ENCODE measurements around the gene CAMTA1. TPM values are rescaled to one million over a fixed set of nuclear protein-coding genes. Genes with fewer than 3 reads are reported as not detected.

Gene CAMTA1
- total RNA-seq, 1 experiment from 2014 or later, result 82.2 TPM

- Histone ChIP-seq H3K4me3 (ENCODE audit: low read depth in 2 of 2, low read length in 2 of 2) (no peak overlapping the region), H3K4me1 (ENCODE audit: control insufficient read depth, insufficient read depth, low read length) (no peaks in the 10 kb centered on the region), H3K27me3 (ENCODE audit: control insufficient read depth, insufficient read depth, low read length) (no peaks in the 10 kb centered on the region), H3K9me3 (ENCODE audit: control insufficient read depth, insufficient read depth, low read depth, low read length) (no peaks in the 10 kb centered on the region), H3K27ac (ENCODE audit: low read length) (no peak overlapping the region), H3K36me3 (ENCODE audit: control insufficient read depth, insufficient read depth, low read length) (no peaks in the 10 kb centered on the region)
- TF ChIP-seq TCF7L2 (IDR thresholded peaks at IDR 0.05; ENCODE audit: low read depth, low read length) (no peak), SIN3A (IDR thresholded peaks at IDR 0.05; ENCODE audit: borderline replicate concordance, insufficient read depth, low read depth, low read length) (no peak), REST (IDR thresholded peaks at IDR 0.05; ENCODE audit: insufficient read depth in 1 of 2, low read depth in 2 of 2, low read length in 1 of 2) (no peak), CTCF (IDR thresholded peaks at IDR 0.05) (no peak), POLR2AphosphoS5 (IDR thresholded peaks at IDR 0.05; ENCODE audit: low read depth, low read length) (no peak)
- DNase-seq (ENCODE audit: low read depth, low spot score) (no peak), ATAC-seq (no peak)
- POLR2A ChIA-PET, result no interaction called here
- in situ Hi-C loops (cut with HindIII; ENCODE audit: low pct_unique_long_range_greater_than_20kb, low sequenced_read_pairs) (no loop called here), intact Hi-C loops (cut with micrococcal nuclease; ENCODE audit: unreplicated experiment) (no loop called here)
- CTCF ChIA-PET, result no interaction called here
- no TSS peak for BruUV-seq (replicated peaks)
These were observed 734.7 kb downstream of the CAMTA1 start for GRCh38 chr1:7519861-7520395.

GRCh38 chr1:7520496-7520895 is 735.2 kb downstream of the CAMTA1 start:
- ChIA-PET POLR2A (no interaction called here), CTCF (no interaction called here)
- no peak for ATAC-seq
- intact Hi-C loops (cut with micrococcal nuclease; ENCODE audit: unreplicated experiment) (no loop called here), in situ Hi-C loops (cut with HindIII; ENCODE audit: low pct_unique_long_range_greater_than_20kb, low sequenced_read_pairs) (no loop called here)
- no peak for TF ChIP-seq POLR2AphosphoS5 (IDR thresholded peaks at IDR 0.05; ENCODE audit: low read depth, low read length)
- TF ChIP-seq SIN3A (IDR thresholded peaks at IDR 0.05; ENCODE audit: borderline replicate concordance, insufficient read depth, low read depth, low read length), result no peak
- TF ChIP-seq CTCF (IDR thresholded peaks at IDR 0.05), result no peak
- no peak for TF ChIP-seq TCF7L2 (IDR thresholded peaks at IDR 0.05; ENCODE audit: low read depth, low read length)
- no peak for TF ChIP-seq REST (IDR thresholded peaks at IDR 0.05; ENCODE audit: insufficient read depth in 1 of 2, low read depth in 2 of 2, low read length in 1 of 2)
- Histone ChIP-seq H3K4me1 (ENCODE audit: control insufficient read depth, insufficient read depth, low read length) (no peaks in the 10 kb centered on the region), H3K9me3 (ENCODE audit: control insufficient read depth, insufficient read depth, low read depth, low read length) (no peaks in the 10 kb centered on the region), H3K27ac (ENCODE audit: low read length) (no peak overlapping the region), H3K27me3 (ENCODE audit: control insufficient read depth, insufficient read depth, low read length) (no peaks in the 10 kb centered on the region), H3K4me3 (ENCODE audit: low read depth in 2 of 2, low read length in 2 of 2) (no peak overlapping the region), H3K36me3 (ENCODE audit: control insufficient read depth, insufficient read depth, low read length) (no peaks in the 10 kb centered on the region)
- BruUV-seq (replicated peaks), result no TSS peak
- no peak for DNase-seq (ENCODE audit: low read depth, low spot score)
